Skeletal muscle cell (primary cell): Measurements from ENCODE around the gene UCKL1.

ENCODE experiments used
- DNase-seq: peaks from one replicate; pipeline ENCODE4 v3.0.0-alpha.2; 2010; ENCODE audit warnings: low read depth
- H3K4me3 ChIP-seq: 2 replicates; pipeline ENCODE4 v1.5.1; 2011; ENCODE audit warnings: low read depth, mild to moderate bottlenecking, control low read depth, low read length, moderate library complexity

UCKL1 gene

DNA sequence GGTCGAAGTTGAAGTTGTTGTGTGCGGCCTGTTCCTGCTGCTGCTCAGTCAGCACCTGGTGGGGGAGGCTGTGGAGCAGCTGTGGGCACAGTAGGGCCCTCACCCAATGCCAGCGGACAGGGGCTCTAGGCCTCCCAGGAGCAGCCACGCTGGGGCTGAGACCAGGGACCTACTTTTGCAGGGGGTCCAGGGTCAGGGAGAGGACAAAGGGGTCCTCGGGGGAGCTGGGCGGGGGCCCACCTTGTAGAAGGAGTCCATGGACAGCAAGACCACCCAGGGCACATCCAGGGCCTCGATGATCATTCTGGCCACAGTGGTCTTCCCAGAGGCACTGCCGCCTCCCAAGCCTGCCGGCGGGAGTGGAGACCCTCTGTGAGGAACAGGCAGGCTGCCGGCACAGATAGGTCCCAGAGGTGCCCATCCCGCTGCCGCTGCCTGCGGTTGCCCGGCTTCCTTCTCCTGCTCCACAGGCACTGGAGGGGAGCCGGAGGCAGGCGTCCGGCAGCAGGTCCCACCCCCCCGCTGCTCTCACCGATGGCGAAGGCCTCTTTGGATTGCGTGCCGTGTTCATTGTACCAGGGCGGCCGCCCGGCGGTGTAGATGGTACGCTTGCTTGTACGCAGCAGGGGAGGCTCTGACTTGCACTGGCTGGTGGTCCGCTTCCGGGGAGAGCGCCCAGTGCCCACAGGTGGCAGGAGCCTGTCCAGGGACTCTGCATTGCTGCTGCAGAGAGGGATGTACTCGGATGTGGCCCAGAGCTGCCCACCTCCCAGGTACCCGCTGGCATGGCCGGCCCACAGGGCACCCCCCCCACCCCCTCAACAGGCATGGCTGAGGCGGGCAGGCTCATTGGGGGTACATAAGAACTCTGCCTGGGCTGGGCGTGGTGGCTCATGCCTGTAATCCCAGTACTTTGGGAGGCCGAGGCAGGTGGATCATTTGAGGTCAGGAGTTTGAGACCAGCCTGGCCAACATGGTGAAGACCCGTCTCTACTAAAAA is 10.0 kb downstream of the UCKL1 start:
- H3K4me3 ChIP-seq: no peak overlapping the region

GRCh38 chr20:63945031-63945658 is 11.1 kb downstream of the UCKL1 start:
- no peak for DNase-seq
- H3K4me3 ChIP-seq: no peak overlapping the region

More for the DNA sequence above, 10.0 kb downstream of the UCKL1 start:
- DNase-seq: no peak

- no peak overlapping the region for H3K4me3 ChIP-seq
- DNase-seq: no peak
These were observed 11.9 kb downstream of the UCKL1 start for GRCh38 chr20:63944078-63944941.

DNA sequence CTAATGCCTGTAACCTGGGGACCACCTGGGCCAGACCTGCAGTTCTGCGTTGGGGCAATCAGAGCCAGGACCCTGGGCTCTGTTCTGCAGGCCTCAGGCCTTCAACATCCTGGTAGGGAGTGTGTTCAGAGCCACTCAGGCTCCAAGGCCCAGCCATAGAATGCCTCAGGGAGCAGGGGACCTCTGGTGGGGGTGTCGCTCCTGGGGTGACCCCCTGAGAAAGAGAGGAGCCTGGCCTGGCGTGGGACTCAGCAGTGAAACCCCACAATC is 12.5 kb downstream of the UCKL1 start:
- DNase-seq: no peak
- no peak overlapping the region for H3K4me3 ChIP-seq

DNA sequence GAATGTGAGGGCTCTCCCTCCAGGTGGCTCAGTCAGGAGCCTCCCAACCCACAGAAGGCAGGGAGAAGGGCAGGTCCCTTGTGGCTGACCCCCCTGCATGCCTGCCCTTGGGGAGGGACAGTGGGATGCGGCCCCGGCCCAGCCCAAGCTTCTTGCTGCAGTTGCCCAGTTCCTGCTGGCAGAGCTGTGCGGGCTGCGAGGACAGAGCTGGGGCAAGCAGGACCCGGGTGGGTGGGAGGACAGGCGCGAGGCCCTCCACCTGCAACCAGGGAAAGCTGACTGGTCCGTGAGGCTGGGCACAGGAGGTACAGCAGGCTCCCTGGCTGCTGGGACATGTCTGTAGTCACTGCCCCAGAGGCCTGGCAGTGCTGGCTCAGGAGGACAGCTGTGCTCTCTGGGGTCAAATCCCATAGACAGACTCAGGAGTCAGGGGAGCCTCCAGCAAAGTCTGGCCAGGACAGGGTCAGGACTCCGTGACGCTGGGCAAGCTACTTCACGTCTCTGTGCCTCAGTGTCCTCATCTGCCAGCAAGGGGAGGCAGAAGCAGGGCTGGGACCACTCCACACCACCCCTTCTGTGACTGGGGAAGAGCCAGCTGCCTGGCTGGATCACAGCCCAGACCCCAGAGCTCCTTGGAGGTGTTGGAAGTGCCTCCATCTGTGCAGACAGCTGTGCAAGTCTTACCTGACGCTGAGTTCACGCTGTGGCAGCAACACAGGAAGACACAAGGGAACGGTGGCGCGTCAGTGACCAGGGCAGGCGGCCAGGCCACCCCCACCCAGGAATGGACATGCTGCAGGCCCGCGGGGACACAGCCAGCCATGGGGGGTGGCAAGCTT is 13.0 kb downstream of the UCKL1 start:
- no peak for DNase-seq
- no peak overlapping the region for H3K4me3 ChIP-seq

DNA sequence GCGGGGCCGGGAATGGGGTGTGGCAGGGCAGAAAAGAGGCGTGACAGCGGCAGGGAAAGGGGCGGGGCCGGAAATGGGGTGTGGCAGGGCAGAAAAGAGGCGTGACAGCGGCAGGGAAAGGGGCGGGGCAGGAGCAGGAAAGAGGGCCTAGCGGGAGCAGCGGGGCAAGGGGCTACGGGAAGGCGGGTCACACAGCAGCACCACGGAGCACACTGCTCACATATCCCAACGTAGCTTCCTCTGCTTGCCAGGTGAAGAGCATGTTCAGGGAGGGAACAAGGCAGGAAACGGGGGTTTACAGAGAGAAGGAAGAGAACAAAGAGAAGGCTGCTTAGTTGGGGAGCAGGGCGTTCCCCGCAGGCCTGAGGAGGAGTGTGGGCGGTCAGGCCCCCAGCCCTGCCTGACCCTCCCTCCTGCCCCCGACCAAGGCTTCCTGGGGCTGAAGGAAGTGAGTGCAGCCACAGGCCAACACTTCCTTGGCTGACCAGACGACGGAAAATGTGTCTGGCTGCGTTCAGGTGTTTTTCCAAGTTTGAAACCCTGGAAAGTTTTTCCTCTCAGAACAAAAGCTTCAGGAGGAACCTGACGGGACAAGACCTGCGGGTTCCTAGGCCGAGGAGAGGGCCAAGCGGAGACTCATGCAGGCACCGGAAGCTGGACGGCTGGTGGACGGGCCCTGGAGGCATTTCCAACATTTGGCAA is 13.8 kb downstream of the UCKL1 start:
- no peak overlapping the region for H3K4me3 ChIP-seq
- DNase-seq: no peak

- no peak for DNase-seq
- no peak overlapping the region for H3K4me3 ChIP-seq
These were observed 14.7 kb downstream of the UCKL1 start for GRCh38 chr20:63941282-63942081.

DNA sequence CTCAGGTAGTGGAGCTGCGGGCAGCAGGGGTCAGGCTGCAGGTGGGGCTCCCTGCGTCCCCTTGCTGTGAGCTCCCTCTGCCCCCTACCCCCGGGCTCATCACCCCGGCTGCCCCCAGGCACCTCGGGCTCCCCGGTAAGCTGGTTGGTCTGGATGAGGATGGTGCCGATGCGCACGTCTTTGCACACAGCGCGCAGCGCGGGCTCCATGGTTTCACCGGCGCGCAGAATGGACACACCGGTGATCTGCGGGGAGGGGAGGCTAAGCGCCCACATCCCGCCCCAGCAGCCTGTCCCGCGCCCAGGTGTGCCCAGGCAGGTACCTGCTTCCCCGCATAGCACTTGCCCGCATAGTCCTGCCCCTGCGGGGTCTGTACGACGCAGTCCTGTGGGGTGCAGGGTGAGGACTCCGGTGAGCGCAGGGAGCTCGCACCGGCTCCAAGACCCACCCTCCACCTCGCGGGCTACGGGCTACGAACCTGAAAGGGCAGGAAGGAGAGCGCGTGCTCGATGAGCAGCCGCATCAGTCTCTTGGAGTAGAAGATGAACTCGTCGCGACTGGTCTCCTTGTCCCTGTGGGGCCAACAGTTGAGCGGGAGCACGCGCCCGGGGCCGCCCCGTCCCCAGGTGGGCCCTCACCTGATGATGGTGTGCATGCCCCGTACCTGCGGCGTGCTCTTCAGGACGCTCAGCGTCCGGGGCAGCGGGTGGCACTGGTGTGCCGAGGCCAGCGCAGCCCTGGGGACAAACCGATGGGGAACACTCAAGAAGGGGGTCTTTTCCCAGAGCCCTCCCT is 15.5 kb downstream of the UCKL1 start:
- no peak overlapping the region for H3K4me3 ChIP-seq
- DNase-seq: no peak

DNA sequence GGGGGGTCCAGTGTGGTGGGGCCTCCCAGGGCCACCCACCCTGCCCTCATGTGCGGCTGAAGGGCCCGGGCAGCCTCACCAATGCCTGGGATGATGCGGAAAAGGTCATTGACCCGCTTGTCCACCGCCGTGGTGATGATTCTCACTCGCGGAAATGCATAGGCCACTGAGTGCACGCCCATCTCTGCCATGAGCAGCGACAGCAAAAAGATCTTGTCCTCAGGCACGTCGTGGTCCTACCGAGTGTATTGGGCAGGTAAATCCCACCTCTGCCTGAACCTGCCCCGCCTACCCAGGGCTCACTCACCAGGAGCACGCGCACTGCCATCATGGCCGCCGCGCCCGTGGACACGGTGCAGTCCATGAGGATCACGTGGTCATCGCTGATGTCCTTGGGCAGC is 16.1 kb downstream of the UCKL1 start:
- H3K4me3 ChIP-seq: no peak overlapping the region
- DNase-seq: no peak

- no peak overlapping the region for H3K4me3 ChIP-seq
- DNase-seq: no peak
These were observed 16.9 kb downstream of the UCKL1 start for GRCh38 chr20:63939061-63939935.

- DNase-seq: no peak
- no peak overlapping the region for H3K4me3 ChIP-seq
These were observed 18.6 kb downstream of the UCKL1 start for GRCh38 chr20:63937596-63937995.

DNA sequence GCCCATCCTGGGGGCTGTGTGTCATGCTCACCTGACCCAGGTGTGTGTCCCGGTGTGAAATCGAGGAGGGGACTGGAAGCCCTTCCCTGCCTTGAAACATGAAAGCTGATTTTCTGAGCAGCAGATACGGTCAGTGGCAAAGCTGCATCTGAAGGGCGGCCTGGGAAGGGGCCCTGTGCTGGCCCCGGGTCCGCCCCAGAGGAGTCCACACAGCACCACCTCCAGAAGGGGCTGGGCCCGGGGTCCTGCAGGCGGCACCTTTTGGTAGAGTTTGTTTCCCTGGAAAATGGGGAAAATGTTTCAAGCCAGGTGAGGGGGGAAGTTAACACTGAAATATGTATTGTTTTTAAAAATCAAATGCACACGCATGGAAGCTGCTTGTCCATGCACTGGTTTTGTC is 20.8 kb downstream of the UCKL1 start:
- H3K4me3 ChIP-seq: no peak overlapping the region
- no peak for DNase-seq

DNA sequence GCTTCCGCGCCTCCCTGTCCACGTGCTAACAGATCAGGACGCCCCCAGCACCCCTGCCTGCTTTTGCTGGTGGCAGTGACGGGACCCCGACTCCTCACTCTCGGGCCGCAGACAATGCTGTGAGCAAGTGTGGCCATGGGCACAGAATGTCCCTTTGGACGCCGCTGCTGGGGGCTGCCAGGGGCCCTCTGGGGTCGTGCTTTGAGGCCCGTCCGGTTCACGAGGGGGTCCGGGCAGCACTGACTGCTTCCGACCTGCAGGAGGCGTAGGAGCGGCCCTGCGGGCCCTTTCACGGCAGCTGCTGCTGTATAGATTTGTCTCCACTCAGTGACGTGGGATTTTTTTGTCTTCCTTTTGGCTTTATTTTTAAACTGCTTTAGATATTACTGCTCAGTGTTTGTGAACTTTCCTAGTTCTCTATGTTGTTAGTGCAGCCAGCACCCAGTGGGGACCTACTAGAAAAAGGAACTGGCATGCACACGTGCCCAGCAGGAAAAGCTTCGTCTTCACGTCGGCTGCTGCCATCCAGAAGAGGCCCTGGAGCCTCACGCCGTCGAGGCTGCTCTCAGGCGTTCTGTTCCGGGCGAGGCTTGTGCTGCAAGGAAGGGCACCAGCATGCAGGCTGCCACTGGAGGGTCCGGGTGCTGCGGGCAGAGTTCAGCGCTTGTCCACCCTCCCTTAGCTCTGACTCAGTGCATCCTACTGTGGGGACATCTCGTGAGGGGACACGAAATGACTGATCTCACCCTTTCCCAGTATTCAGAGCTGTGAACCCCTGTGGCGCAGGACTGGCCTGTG is 21.7 kb downstream of the UCKL1 start:
- no peak for DNase-seq
- H3K4me3 ChIP-seq: no peak overlapping the region

GRCh38 chr20:63933646-63934045 is 22.6 kb downstream of the UCKL1 start:
- no peak overlapping the region for H3K4me3 ChIP-seq
- DNase-seq: no peak

- DNase-seq: no peak
- H3K4me3 ChIP-seq: no peak overlapping the region
These were observed 23.5 kb downstream of the UCKL1 start for GRCh38 chr20:63932606-63933160.
